Mammary epithelial cell (primary cell): ENCODE data around the gene WIPI1.

Experiments used
- CTCF ChIP-seq, 2 donors: IDR thresholded peaks in 1 of 2; conservative IDR thresholded peaks in 1 of 2; 2 replicates each; pipeline ENCODE4 v1.5.1; 2011 to 2012; ENCODE audit warnings: inconsistent platforms in 2 of 2, low read length in 2 of 2, mild to moderate bottlenecking in 2 of 2, control low read depth in 1 of 2, low read depth in 1 of 2; ENCODE audit not compliant: insufficient read depth in 1 of 2; ENCODE audit errors: extremely low read depth in 1 of 2
- EZH2 ChIP-seq: IDR thresholded peaks from 2 replicates; pipeline ENCODE4 v1.6.1; 2012; ENCODE audit warnings: low read length, inconsistent platforms, borderline replicate concordance

GRCh38 chr17:68446626-68447041 lies 10.7 kb downstream of the WIPI1 start:
- TF ChIP-seq CTCF (conservative IDR thresholded peaks at IDR 0.05 in 1 of 2, IDR thresholded peaks at IDR 0.05 in 1 of 2; ENCODE audit: extremely low read depth in 1 of 2, insufficient read depth in 1 of 2, low read depth in 1 of 2, low read length in 2 of 2) (no peak), EZH2 (no peak)
